Right lobe of liver (tissue), 4 donors: Measurements from ENCODE around the gene CCNT1.

Experiments
- POLR2A ChIP-seq: fragments of 450-650 bp; IDR thresholded peaks from one replicate; pipeline ENCODE4 v1.6.1; 2017; ENCODE audit warnings: antibody characterized with exemption, mild to moderate bottlenecking
- TF ChIP-seq, protein P1 (sequence below), 4 donors: fragments of 200-600 bp in 3 of 4; fragments of 450-650 bp in 1 of 4; IDR thresholded peaks; one replicate each; pipeline versions ENCODE4 v1.5.1 to v1.8.0; 2016 to 2022; ENCODE audit warnings: antibody characterized with exemption in 4 of 4, mild to moderate bottlenecking in 2 of 4
- donor health status: DM: no; HTN: no; CAD: no.
- donor health status: DM: no; HTN: no; CAD: no.
- donor health status: DM: no; HTN: yes; CAD: no.

- TF ChIP-seq, protein P1, sequence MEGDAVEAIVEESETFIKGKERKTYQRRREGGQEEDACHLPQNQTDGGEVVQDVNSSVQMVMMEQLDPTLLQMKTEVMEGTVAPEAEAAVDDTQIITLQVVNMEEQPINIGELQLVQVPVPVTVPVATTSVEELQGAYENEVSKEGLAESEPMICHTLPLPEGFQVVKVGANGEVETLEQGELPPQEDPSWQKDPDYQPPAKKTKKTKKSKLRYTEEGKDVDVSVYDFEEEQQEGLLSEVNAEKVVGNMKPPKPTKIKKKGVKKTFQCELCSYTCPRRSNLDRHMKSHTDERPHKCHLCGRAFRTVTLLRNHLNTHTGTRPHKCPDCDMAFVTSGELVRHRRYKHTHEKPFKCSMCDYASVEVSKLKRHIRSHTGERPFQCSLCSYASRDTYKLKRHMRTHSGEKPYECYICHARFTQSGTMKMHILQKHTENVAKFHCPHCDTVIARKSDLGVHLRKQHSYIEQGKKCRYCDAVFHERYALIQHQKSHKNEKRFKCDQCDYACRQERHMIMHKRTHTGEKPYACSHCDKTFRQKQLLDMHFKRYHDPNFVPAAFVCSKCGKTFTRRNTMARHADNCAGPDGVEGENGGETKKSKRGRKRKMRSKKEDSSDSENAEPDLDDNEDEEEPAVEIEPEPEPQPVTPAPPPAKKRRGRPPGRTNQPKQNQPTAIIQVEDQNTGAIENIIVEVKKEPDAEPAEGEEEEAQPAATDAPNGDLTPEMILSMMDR (IDR thresholded peaks at IDR 0.05) = no peak
- TF ChIP-seq POLR2A = no peak
Measured at GRCh38 chr12:48640428-48640827, 76.1 kb downstream of the CCNT1 start.
